HEK293 (cell line): ENCODE measurements around the gene PDZRN3.
A peak's percentile ranks its signal among the peaks of the same experiment; 100 is the strongest.

Experiments used
- CTCF ChIA-PET: fragments of 350-600 bp; formaldehyde crosslinking; extraction: SDS; loops from one replicate; lab custom pipeline; 2021; ENCODE audit warnings: antibody characterized with exemption; lab: Yijun Ruan, JAX
- POLR2A ChIA-PET: fragments of 300-600 bp; formaldehyde crosslinking; extraction: SDS; loops from one replicate; lab custom pipeline; 2020; ENCODE audit warnings: antibody characterized with exemption, inconsistent platforms; lab: Yijun Ruan, JAX
- H3K27ac ChIP-seq: fragments of 200-500 bp; sonication (Bioruptor generic); 2 replicates; pipeline ENCODE4 v1.5.1; 2014; ENCODE audit warnings: low read depth, low read length, control low read depth, inconsistent platforms; ENCODE audit errors: extremely low read depth
- H3K36me3 ChIP-seq, 2 experiments: fragments of 200-500 bp in 1 of 2; sonication (Bioruptor generic) in 1 of 2; 1 replicate in 1 of 2; 2 replicates in 1 of 2; pipeline ENCODE4 v1.5.1; 2014 to 2017; ENCODE audit warnings: inconsistent platforms in 2 of 2, low read length in 2 of 2; ENCODE audit not compliant: control insufficient read depth in 2 of 2, insufficient read depth in 1 of 2
- H3K4me1 ChIP-seq: fragments of 200-500 bp; sonication (Bioruptor generic); 2 replicates; pipeline ENCODE4 v1.5.1; 2014; ENCODE audit warnings: mild to moderate bottlenecking, low read length, inconsistent platforms; ENCODE audit not compliant: control insufficient read depth, insufficient read depth
- H3K4me3 ChIP-seq: 2 replicates; pipeline ENCODE4 v1.5.1; 2011; ENCODE audit warnings: low read depth, mild to moderate bottlenecking, control low read depth, low read length, moderate library complexity
- H3K9me3 ChIP-seq: fragments of 200-500 bp; sonication (Bioruptor generic); 2 replicates; pipeline ENCODE4 v1.5.1; 2014; ENCODE audit warnings: low read depth, low read length, inconsistent platforms; ENCODE audit not compliant: control insufficient read depth, insufficient read depth
- GFI1B ChIP-seq: fragments of 450-650 bp; formaldehyde crosslinking; IDR thresholded peaks from 2 replicates; pipeline ENCODE4 v1.5.1; 2016; ENCODE audit warnings: missing biosample characterization, missing genetic modification characterization
- SCRT2 ChIP-seq: fragments of 450-650 bp; formaldehyde crosslinking; IDR thresholded peaks from 2 replicates; pipeline ENCODE4 v1.5.1; 2016; ENCODE audit warnings: missing biosample characterization, missing genetic modification characterization
- ZNF148 ChIP-seq: fragments of 450-650 bp; formaldehyde crosslinking; IDR thresholded peaks from 2 replicates; pipeline ENCODE4 v1.5.0; 2017; ENCODE audit warnings: missing biosample characterization, missing genetic modification characterization, borderline replicate concordance
- ZNF18 ChIP-seq: fragments of 450-650 bp; formaldehyde crosslinking; IDR thresholded peaks from 2 replicates; pipeline ENCODE4 v1.5.1; 2016; ENCODE audit warnings: missing biosample characterization, missing genetic modification characterization
- ZNF488 ChIP-seq: fragments of 450-650 bp; formaldehyde crosslinking; IDR thresholded peaks from 2 replicates; pipeline ENCODE4 v1.5.1; 2016; ENCODE audit warnings: missing biosample characterization, missing genetic modification characterization
- ZNF654 ChIP-seq: fragments of 450-650 bp; formaldehyde crosslinking; IDR thresholded peaks from 2 replicates; pipeline ENCODE4 v1.5.1; 2016; ENCODE audit warnings: low read depth, missing biosample characterization, missing genetic modification characterization
- ZNF677 ChIP-seq: fragments of 450-650 bp; IDR thresholded peaks from 2 replicates; pipeline ENCODE4 v1.5.0; 2018; ENCODE audit warnings: missing biosample characterization, mild to moderate bottlenecking, missing genetic modification characterization, moderate library complexity
- ZNF747 ChIP-seq: fragments of 450-650 bp; formaldehyde crosslinking; IDR thresholded peaks from 2 replicates; pipeline ENCODE4 v1.5.1; 2016; ENCODE audit warnings: missing biosample characterization, missing genetic modification characterization
- TF ChIP-seq, protein P1 (sequence below): fragments of 450-650 bp; formaldehyde crosslinking; IDR thresholded peaks from 2 replicates; pipeline ENCODE4 v1.5.1; 2016; ENCODE audit warnings: missing biosample characterization, missing genetic modification characterization
- TF ChIP-seq, protein P2 (sequence below): fragments of 450-650 bp; formaldehyde crosslinking; IDR thresholded peaks from 2 replicates; pipeline ENCODE4 v1.5.1; 2016; ENCODE audit warnings: missing biosample characterization, missing genetic modification characterization
- TF ChIP-seq, protein P3 (sequence below): fragments of 450-650 bp; formaldehyde crosslinking; IDR thresholded peaks from 2 replicates; pipeline ENCODE4 v1.5.1; 2017; ENCODE audit warnings: missing biosample characterization, missing genetic modification characterization
- TF ChIP-seq, protein P4 (sequence below): fragments of 450-650 bp; formaldehyde crosslinking; IDR thresholded peaks from 2 replicates; pipeline ENCODE4 v1.5.1; 2017; ENCODE audit warnings: missing biosample characterization, missing genetic modification characterization

PDZRN3 gene

GRCh38 chr3:73577704-73578103 lies 47.0 kb downstream of the PDZRN3 start:
- H3K9me3 ChIP-seq = no peaks in the 10 kb centered on the region
- H3K4me3 ChIP-seq = no peak overlapping the region
- H3K4me1 ChIP-seq = no peaks in the 10 kb centered on the region
- CTCF ChIA-PET = no interaction called here
- POLR2A ChIA-PET = no interaction called here
- H3K36me3 ChIP-seq = no peaks in the 10 kb centered on the region
- H3K27ac ChIP-seq = no peak overlapping the region
- TF ChIP-seq ZNF488 (tag by site-specific recombination) = no peak
- TF ChIP-seq, protein P1, sequence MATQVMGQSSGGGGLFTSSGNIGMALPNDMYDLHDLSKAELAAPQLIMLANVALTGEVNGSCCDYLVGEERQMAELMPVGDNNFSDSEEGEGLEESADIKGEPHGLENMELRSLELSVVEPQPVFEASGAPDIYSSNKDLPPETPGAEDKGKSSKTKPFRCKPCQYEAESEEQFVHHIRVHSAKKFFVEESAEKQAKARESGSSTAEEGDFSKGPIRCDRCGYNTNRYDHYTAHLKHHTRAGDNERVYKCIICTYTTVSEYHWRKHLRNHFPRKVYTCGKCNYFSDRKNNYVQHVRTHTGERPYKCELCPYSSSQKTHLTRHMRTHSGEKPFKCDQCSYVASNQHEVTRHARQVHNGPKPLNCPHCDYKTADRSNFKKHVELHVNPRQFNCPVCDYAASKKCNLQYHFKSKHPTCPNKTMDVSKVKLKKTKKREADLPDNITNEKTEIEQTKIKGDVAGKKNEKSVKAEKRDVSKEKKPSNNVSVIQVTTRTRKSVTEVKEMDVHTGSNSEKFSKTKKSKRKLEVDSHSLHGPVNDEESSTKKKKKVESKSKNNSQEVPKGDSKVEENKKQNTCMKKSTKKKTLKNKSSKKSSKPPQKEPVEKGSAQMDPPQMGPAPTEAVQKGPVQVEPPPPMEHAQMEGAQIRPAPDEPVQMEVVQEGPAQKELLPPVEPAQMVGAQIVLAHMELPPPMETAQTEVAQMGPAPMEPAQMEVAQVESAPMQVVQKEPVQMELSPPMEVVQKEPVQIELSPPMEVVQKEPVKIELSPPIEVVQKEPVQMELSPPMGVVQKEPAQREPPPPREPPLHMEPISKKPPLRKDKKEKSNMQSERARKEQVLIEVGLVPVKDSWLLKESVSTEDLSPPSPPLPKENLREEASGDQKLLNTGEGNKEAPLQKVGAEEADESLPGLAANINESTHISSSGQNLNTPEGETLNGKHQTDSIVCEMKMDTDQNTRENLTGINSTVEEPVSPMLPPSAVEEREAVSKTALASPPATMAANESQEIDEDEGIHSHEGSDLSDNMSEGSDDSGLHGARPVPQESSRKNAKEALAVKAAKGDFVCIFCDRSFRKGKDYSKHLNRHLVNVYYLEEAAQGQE (tag by site-specific recombination) = peak; percentile 87

DNA sequence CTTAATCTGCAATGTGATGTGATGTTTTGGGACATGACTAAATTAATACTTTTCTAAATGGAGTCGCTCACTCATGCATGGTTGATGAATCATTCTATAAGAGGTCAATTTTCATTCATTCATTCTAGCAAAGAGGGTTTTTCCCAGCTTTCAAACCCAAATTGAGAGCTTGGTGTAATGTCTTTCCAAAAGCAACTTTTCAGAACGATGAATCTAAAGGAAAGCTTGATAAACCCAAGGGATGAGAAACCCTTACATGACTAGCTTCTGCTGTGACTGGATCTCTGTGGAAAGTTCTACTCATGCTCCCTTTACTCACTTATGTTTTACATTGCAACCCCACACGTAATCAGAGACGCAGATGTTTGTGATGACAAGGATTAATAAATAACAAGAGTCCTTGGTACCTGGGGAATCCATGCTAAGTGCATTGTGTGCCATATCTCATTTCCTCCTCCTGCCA lies 47.7 kb downstream of the PDZRN3 start:
- no peak overlapping the region for H3K27ac ChIP-seq
- CTCF ChIA-PET = no interaction called here
- H3K4me3 ChIP-seq = no peak overlapping the region
- TF ChIP-seq ZNF654 (no peak), ZNF18 (tag by site-specific recombination) (no peak)
- H3K4me1 ChIP-seq = 0 out of 2 replicates have a peak, but pooled peaks cover 2% of the 10 kb centered on the region
- POLR2A ChIA-PET = no interaction called here
- H3K9me3 ChIP-seq = no peaks in the 10 kb centered on the region
- no peaks in the 10 kb centered on the region for H3K36me3 ChIP-seq

DNA sequence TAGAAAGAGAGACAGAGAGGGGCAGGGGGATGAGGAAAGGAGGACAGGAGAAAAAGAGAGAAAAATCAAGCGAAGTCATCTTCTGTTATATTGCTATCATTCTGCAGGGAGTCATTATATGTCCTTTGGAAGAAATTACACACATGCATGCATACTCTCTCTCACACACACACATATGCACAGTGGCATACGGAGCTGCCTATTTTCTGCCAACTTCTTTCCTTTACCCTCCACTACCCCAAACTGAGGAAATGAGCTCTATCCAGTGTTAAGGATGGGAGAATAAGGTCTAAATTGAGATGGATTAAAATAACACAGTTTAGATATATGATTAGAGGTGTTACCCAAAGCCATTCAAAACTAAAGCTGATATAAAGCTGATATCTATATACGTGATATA lies 48.8 kb downstream of the PDZRN3 start:
- TF ChIP-seq ZNF747 (tag by site-specific recombination) = no peak
- TF ChIP-seq ZNF148 = no peak
- TF ChIP-seq, protein P2, sequence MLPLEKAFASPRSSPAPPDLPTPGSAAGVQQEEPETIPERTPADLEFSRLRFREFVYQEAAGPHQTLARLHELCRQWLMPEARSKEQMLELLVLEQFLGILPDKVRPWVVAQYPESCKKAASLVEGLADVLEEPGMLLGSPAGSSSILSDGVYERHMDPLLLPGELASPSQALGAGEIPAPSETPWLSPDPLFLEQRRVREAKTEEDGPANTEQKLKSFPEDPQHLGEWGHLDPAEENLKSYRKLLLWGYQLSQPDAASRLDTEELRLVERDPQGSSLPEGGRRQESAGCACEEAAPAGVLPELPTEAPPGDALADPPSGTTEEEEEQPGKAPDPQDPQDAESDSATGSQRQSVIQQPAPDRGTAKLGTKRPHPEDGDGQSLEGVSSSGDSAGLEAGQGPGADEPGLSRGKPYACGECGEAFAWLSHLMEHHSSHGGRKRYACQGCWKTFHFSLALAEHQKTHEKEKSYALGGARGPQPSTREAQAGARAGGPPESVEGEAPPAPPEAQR (tag by site-specific recombination) = no peak
- no peak for TF ChIP-seq ZNF677 (tag by site-specific recombination)
- TF ChIP-seq SCRT2 = no peak
- no peak for TF ChIP-seq GFI1B (tag by site-specific recombination)
- TF ChIP-seq, protein P3, sequence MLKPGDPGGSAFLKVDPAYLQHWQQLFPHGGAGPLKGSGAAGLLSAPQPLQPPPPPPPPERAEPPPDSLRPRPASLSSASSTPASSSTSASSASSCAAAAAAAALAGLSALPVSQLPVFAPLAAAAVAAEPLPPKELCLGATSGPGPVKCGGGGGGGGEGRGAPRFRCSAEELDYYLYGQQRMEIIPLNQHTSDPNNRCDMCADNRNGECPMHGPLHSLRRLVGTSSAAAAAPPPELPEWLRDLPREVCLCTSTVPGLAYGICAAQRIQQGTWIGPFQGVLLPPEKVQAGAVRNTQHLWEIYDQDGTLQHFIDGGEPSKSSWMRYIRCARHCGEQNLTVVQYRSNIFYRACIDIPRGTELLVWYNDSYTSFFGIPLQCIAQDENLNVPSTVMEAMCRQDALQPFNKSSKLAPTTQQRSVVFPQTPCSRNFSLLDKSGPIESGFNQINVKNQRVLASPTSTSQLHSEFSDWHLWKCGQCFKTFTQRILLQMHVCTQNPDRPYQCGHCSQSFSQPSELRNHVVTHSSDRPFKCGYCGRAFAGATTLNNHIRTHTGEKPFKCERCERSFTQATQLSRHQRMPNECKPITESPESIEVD (tag by site-specific recombination) = no peak
- TF ChIP-seq, protein P4, sequence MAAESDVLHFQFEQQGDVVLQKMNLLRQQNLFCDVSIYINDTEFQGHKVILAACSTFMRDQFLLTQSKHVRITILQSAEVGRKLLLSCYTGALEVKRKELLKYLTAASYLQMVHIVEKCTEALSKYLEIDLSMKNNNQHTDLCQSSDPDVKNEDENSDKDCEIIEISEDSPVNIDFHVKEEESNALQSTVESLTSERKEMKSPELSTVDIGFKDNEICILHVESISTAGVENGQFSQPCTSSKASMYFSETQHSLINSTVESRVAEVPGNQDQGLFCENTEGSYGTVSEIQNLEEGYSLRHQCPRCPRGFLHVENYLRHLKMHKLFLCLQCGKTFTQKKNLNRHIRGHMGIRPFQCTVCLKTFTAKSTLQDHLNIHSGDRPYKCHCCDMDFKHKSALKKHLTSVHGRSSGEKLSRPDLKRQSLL = no peak
- TF ChIP-seq, all 188 proteins: peak for 0
- H3K36me3 ChIP-seq = no peaks in the 10 kb centered on the region
- H3K4me3 ChIP-seq = no peak overlapping the region
- no peaks in the 10 kb centered on the region for H3K9me3 ChIP-seq
- H3K27ac ChIP-seq = no peak overlapping the region
- ChIA-PET CTCF (no interaction called here), POLR2A (no interaction called here)
- peaks cover 6% of the 10 kb centered on the region; the same call in 1 of the 2 replicates for H3K4me1 ChIP-seq
